RWPE2 (cell line): ENCODE data around the gene CCDC167.

Experiments used
- ATAC-seq: fragments of 200-7000 bp; cut with Tn5 transposase; 3 replicates; pipeline ENCODE4 v1.9.1; 2021; ENCODE audit warnings: low read depth
- DNase-seq: peaks from one replicate; pipeline ENCODE4 v3.0.0-alpha.2; 2020; ENCODE audit warnings: low spot score
- H3K27ac ChIP-seq: fragments of 450-650 bp; 2 replicates; pipeline ENCODE4 v1.5.1; 2017; ENCODE audit warnings: mild to moderate bottlenecking; ENCODE audit not compliant: poor library complexity, severe bottlenecking
- H3K27me3 ChIP-seq: fragments of 250-450 bp; sonication (Bioruptor Pico); 2 replicates; pipeline ENCODE4 v1.5.1; 2021; ENCODE audit warnings: mild to moderate bottlenecking, moderate library complexity; ENCODE audit not compliant: insufficient read depth, poor library complexity, severe bottlenecking
- H3K36me3 ChIP-seq: fragments of 250-450 bp; sonication (Bioruptor Pico); 2 replicates; pipeline ENCODE4 v1.5.1; 2020; ENCODE audit warnings: low read depth, mild to moderate bottlenecking, moderate library complexity
- H3K4me1 ChIP-seq: fragments of 250-450 bp; sonication (Bioruptor Pico); 2 replicates; pipeline ENCODE4 v1.5.1; 2021; ENCODE audit warnings: mild to moderate bottlenecking, moderate library complexity; ENCODE audit not compliant: insufficient read depth, poor library complexity, severe bottlenecking
- H3K4me3 ChIP-seq: fragments of 250-450 bp; sonication (Bioruptor Pico); 2 replicates; pipeline ENCODE4 v1.5.1; 2021; ENCODE audit warnings: mild to moderate bottlenecking, moderate library complexity; ENCODE audit not compliant: severe bottlenecking
- H3K9me3 ChIP-seq: fragments of 250-450 bp; sonication (Bioruptor Pico); 2 replicates; pipeline ENCODE4 v1.5.1; 2021; ENCODE audit warnings: mild to moderate bottlenecking, moderate library complexity; ENCODE audit not compliant: severe bottlenecking
- CTCF ChIP-seq: fragments of 450-650 bp; IDR thresholded peaks from one replicate; pipeline ENCODE4 v1.5.1; 2017; ENCODE audit warnings: mild to moderate bottlenecking, moderate library complexity; ENCODE audit not compliant: poor library complexity, severe bottlenecking

Gene CCDC167

DNA sequence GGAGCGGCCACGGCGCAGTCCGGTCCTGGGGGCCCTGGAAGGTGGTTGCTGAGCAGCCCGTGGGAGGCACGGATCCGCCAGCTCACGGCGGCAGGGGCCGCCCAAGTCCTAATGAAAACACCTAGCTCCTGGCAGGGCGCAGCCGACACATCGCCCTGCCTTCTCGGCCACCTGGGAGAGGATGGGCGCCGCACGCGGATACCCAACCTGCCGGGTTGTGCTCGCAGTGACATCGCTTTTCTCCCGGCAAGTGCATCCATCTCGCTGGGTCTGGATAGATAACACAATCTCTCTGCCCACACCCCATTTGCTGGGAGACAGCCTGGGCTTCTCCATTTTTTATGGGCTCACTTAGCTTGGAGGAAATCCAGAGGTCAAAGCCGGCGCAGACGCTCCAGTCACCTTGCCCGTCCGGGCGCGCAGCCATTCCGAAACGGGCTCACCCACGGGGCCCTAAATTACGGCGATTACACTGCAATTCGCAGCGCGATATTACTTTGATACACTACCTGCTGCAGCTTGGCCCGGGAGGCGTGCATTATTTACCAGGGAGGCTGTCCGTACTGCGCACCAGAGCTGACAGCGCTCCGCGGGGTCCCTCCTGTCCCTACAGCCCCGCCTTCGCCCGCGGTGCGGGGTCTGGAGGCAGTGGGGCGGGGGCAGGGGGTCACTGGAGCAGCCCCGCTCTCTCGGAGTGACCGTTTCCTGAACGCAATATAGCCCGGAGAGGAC is 36.2 kb upstream of the CCDC167 start:
- H3K27ac ChIP-seq = no peak overlapping the region
- ATAC-seq (peak; percentile 70), DNase-seq (no peak)
- peak; percentile 45 for TF ChIP-seq CTCF
- H3K27me3 ChIP-seq = no peaks in the 10 kb centered on the region
- no peak overlapping the region for H3K4me3 ChIP-seq
- H3K36me3 ChIP-seq = no peaks in the 10 kb centered on the region
- H3K4me1 ChIP-seq = no peaks in the 10 kb centered on the region
- no peaks in the 10 kb centered on the region for H3K9me3 ChIP-seq

- Histone ChIP-seq H3K9me3 (no peaks in the 10 kb centered on the region), H3K4me1 (no peaks in the 10 kb centered on the region), H3K27ac (no peak overlapping the region), H3K36me3 (no peaks in the 10 kb centered on the region), H3K27me3 (no peaks in the 10 kb centered on the region), H3K4me3 (no peak overlapping the region)
- DNase-seq = no peak
- no peak for TF ChIP-seq CTCF
- ATAC-seq = no peak
These were observed 35.7 kb upstream of the CCDC167 start for GRCh38 chr6:37535428-37535758.

GRCh38 chr6:37534893-37535292 is 35.2 kb upstream of the CCDC167 start:
- no peak for TF ChIP-seq CTCF
- Histone ChIP-seq H3K36me3 (no peaks in the 10 kb centered on the region), H3K27me3 (no peaks in the 10 kb centered on the region), H3K9me3 (no peaks in the 10 kb centered on the region), H3K4me1 (no peaks in the 10 kb centered on the region), H3K4me3 (no peak overlapping the region), H3K27ac (no peak overlapping the region)
- no peak for ATAC-seq
- no peak for DNase-seq

DNA sequence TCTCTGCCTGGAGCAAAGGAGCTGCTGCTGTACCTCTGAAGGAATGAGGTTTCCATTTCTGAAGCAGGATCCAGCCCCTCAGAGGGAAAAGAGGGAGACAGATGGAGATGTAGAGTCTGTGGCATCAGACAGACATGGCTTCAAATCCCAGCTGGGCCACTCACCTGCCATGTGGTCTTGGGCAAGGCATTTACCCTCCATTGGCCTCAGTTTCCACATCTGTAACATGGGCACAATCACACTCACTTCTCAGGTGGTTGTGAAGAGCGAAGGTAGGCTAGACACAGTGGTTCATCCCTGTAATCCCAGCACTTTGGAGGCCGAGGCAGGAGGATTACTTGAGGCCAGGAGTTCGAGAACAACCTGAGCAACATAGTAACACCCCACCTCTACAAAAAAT is 32.4 kb upstream of the CCDC167 start:
- H3K27me3 ChIP-seq = no peaks in the 10 kb centered on the region
- no peak overlapping the region for H3K4me3 ChIP-seq
- H3K9me3 ChIP-seq = no peaks in the 10 kb centered on the region
- H3K4me1 ChIP-seq = no peaks in the 10 kb centered on the region
- DNase-seq = no peak
- no peak overlapping the region for H3K27ac ChIP-seq
- no peak for ATAC-seq
- TF ChIP-seq CTCF = no peak
- H3K36me3 ChIP-seq = no peaks in the 10 kb centered on the region

DNA sequence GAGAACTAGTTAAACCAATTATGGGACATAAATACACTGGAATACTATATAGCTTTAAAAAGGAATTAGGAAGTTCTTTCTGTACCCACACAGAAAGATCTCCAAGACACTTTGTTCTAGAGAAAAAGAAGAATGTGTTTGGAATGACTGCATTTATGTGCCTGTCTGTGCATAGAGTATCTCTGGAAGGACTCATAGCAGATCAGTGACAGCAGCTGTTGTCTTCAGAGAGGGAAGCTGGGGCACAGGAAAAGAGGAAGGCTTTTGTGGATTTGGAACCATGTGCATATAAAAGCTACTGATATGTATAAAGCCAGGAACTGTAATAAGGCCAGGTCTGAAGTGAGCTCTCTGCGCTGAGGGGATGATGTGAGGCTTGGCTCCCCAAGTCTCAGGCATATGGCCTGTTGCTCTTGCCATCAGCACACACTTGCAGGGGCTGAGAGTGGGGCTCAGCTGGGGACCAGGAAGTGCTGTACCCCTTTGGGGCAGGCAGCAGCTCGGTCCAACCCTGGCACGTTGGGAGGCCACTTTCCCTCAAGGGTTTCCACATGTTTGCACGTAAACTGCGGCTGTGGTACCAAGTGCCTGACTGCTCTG is 31.8 kb upstream of the CCDC167 start:
- no peak for TF ChIP-seq CTCF
- Histone ChIP-seq H3K4me3 (no peak overlapping the region), H3K4me1 (no peaks in the 10 kb centered on the region), H3K27me3 (no peaks in the 10 kb centered on the region), H3K27ac (no peak overlapping the region), H3K36me3 (no peaks in the 10 kb centered on the region), H3K9me3 (no peaks in the 10 kb centered on the region)
- ATAC-seq = no peak
- DNase-seq = no peak
